ENCODE results near the gene ARSB.
"Not testable (repeated sequence)": the region's sequence is repeated elsewhere in the genome, so short reads cannot be mapped to it uniquely, and the experiment has no call there.

ARSB gene

GRCh38 chr5:78887384-78888118 is 97.6 kb downstream of the ARSB start:
- Histone ChIP-seq H3K36me3 (ENCODE audit: control insufficient read depth in 4 of 4, insufficient read depth in 4 of 4, low read length in 3 of 4) (peaks cover 0 to 7% (median 1%) of the 10 kb centered on the region in 4 experiments), H3K27me3 (replicated peaks in 2 of 5; ENCODE audit: control insufficient read depth in 4 of 5, insufficient read depth in 5 of 5, low read length in 4 of 5) (no peaks in the 10 kb centered on the region), H3K27ac (ENCODE audit: insufficient read depth in 1 of 2, low read depth in 1 of 2, low read length in 2 of 2, poor library complexity in 1 of 2, severe bottlenecking in 2 of 2) (no peak overlapping the region), H3K9me3 (ENCODE audit: control extremely low read depth in 1 of 5, control insufficient read depth in 4 of 5, insufficient read depth in 2 of 5, low read depth in 1 of 5, low read length in 4 of 5) (no peaks in the 10 kb centered on the region), H3K4me3 (ENCODE audit: control insufficient read depth in 1 of 7, extremely low read depth in 1 of 7, insufficient read depth in 4 of 7, low read depth in 2 of 7, low read length in 6 of 7) (no peak overlapping the region), H3K4me1 (ENCODE audit: control extremely low read depth in 1 of 4, control insufficient read depth in 4 of 4, insufficient read depth in 4 of 4, low read length in 3 of 4) (peaks cover 0 to 12% (median 5%) of the 10 kb centered on the region in 4 experiments)
- CTCF ChIA-PET = interaction anchor here (1.2 to 6.6 kb wide), 6 partner anchors 8 to 77 kb away, joined by 3 to 42 read pairs (median 4); no protein-coding TSS in a partner anchor
- WGBS (ENCODE audit: insufficient coverage) = 53% methylated on average over 2 of the region's 6 CpGs
- DNase-seq = peak; percentile 20 to 67 (median 46)
- POLR2A ChIA-PET = no interaction called here

- Histone ChIP-seq H3K27ac (ENCODE audit: insufficient read depth in 1 of 2, low read depth in 1 of 2, low read length in 2 of 2, poor library complexity in 1 of 2, severe bottlenecking in 2 of 2) (no peak overlapping the region), H3K36me3 (ENCODE audit: control insufficient read depth in 4 of 4, insufficient read depth in 4 of 4, low read length in 3 of 4) (peaks cover 0 to 7% (median 1%) of the 10 kb centered on the region in 4 experiments), H3K4me3 (ENCODE audit: control insufficient read depth in 1 of 7, extremely low read depth in 1 of 7, insufficient read depth in 4 of 7, low read depth in 2 of 7, low read length in 6 of 7) (no peak overlapping the region), H3K4me1 (ENCODE audit: control extremely low read depth in 1 of 4, control insufficient read depth in 4 of 4, insufficient read depth in 4 of 4, low read length in 3 of 4) (peaks cover 0 to 12% (median 5%) of the 10 kb centered on the region in 4 experiments), H3K9me3 (ENCODE audit: control extremely low read depth in 1 of 5, control insufficient read depth in 4 of 5, insufficient read depth in 2 of 5, low read depth in 1 of 5, low read length in 4 of 5) (no peaks in the 10 kb centered on the region), H3K27me3 (replicated peaks in 2 of 5; ENCODE audit: control insufficient read depth in 4 of 5, insufficient read depth in 5 of 5, low read length in 4 of 5) (no peaks in the 10 kb centered on the region)
- CTCF ChIA-PET = interaction anchor here (1.2 to 6.6 kb wide), 7 partner anchors 9 to 349 kb away, joined by 3 to 42 read pairs (median 5); no protein-coding TSS in a partner anchor
- DNase-seq = peak; percentile 19 to 48 (median 45)
- 100% methylated on average over 1 of the region's 2 CpGs for WGBS (ENCODE audit: insufficient coverage)
- POLR2A ChIA-PET = no interaction called here
Measured at GRCh38 chr5:78886341-78887230, 98.5 kb downstream of the ARSB start.

- ChIA-PET CTCF (no interaction called here), POLR2A (no interaction called here)
- no peak for DNase-seq
- Histone ChIP-seq H3K27me3 (replicated peaks in 2 of 5; ENCODE audit: control insufficient read depth in 4 of 5, insufficient read depth in 5 of 5, low read length in 4 of 5) (no peaks in the 10 kb centered on the region), H3K27ac (ENCODE audit: insufficient read depth in 1 of 2, low read depth in 1 of 2, low read length in 2 of 2, poor library complexity in 1 of 2, severe bottlenecking in 2 of 2) (no peak overlapping the region), H3K4me3 (ENCODE audit: control insufficient read depth in 1 of 7, extremely low read depth in 1 of 7, insufficient read depth in 4 of 7, low read depth in 2 of 7, low read length in 6 of 7) (no peak overlapping the region), H3K9me3 (ENCODE audit: control extremely low read depth in 1 of 5, control insufficient read depth in 4 of 5, insufficient read depth in 2 of 5, low read depth in 1 of 5, low read length in 4 of 5) (no peaks in the 10 kb centered on the region), H3K4me1 (ENCODE audit: control extremely low read depth in 1 of 4, control insufficient read depth in 4 of 4, insufficient read depth in 4 of 4, low read length in 3 of 4) (peaks cover 0 to under 1% (median 0%) of the 10 kb centered on the region in 4 experiments), H3K36me3 (ENCODE audit: control insufficient read depth in 4 of 4, insufficient read depth in 4 of 4, low read length in 3 of 4) (peaks cover 0 to 11% (median 1%) of the 10 kb centered on the region in 4 experiments)
- 82% methylated on average over 2 of the region's 3 CpGs for WGBS (ENCODE audit: insufficient coverage)
Measured at GRCh38 chr5:78881884-78882283, 103.2 kb downstream of the ARSB start.

- 98% methylated on average over 9 of the region's 10 CpGs for WGBS (ENCODE audit: insufficient coverage)
- ChIA-PET POLR2A (no interaction called here), CTCF (no interaction called here)
- Histone ChIP-seq H3K4me1 (ENCODE audit: control extremely low read depth in 1 of 4, control insufficient read depth in 4 of 4, insufficient read depth in 4 of 4, low read length in 3 of 4) (no peaks in the 10 kb centered on the region), H3K27ac (ENCODE audit: insufficient read depth in 1 of 2, low read depth in 1 of 2, low read length in 2 of 2, poor library complexity in 1 of 2, severe bottlenecking in 2 of 2) (no peak overlapping the region), H3K9me3 (ENCODE audit: control extremely low read depth in 1 of 5, control insufficient read depth in 4 of 5, insufficient read depth in 2 of 5, low read depth in 1 of 5, low read length in 4 of 5) (no peaks in the 10 kb centered on the region), H3K36me3 (ENCODE audit: control insufficient read depth in 4 of 4, insufficient read depth in 4 of 4, low read length in 3 of 4) (peaks cover 0 to 4% (median 2%) of the 10 kb centered on the region in 4 experiments), H3K27me3 (replicated peaks in 2 of 5; ENCODE audit: control insufficient read depth in 4 of 5, insufficient read depth in 5 of 5, low read length in 4 of 5) (no peaks in the 10 kb centered on the region), H3K4me3 (ENCODE audit: control insufficient read depth in 1 of 7, extremely low read depth in 1 of 7, insufficient read depth in 4 of 7, low read depth in 2 of 7, low read length in 6 of 7) (no peak overlapping the region)
- DNase-seq = no peak
Measured at GRCh38 chr5:78879516-78879915, 105.6 kb downstream of the ARSB start.

- POLR2A ChIA-PET; H3K9me3 ChIP-seq (ENCODE audit: control extremely low read depth in 1 of 5, control insufficient read depth in 4 of 5, insufficient read depth in 2 of 5, low read depth in 1 of 5, low read length in 4 of 5); DNase-seq; H3K27me3 ChIP-seq (replicated peaks in 2 of 5; ENCODE audit: control insufficient read depth in 4 of 5, insufficient read depth in 5 of 5, low read length in 4 of 5); H3K4me1 ChIP-seq (ENCODE audit: control extremely low read depth in 1 of 4, control insufficient read depth in 4 of 4, insufficient read depth in 4 of 4, low read length in 3 of 4); H3K4me3 ChIP-seq (ENCODE audit: control insufficient read depth in 1 of 7, extremely low read depth in 1 of 7, insufficient read depth in 4 of 7, low read depth in 2 of 7, low read length in 6 of 7); H3K36me3 ChIP-seq (ENCODE audit: control insufficient read depth in 4 of 4, insufficient read depth in 4 of 4, low read length in 3 of 4); H3K27ac ChIP-seq (ENCODE audit: insufficient read depth in 1 of 2, low read depth in 1 of 2, low read length in 2 of 2, poor library complexity in 1 of 2, severe bottlenecking in 2 of 2); CTCF ChIA-PET: not testable (repeated sequence)
- 100% methylated on average over 1 of the region's 2 CpGs for WGBS (ENCODE audit: insufficient coverage)
Measured at GRCh38 chr5:78866076-78866475, 119.0 kb downstream of the ARSB start.

GRCh38 chr5:78858364-78858763 is 126.7 kb downstream of the ARSB start:
- ChIA-PET CTCF (interaction anchor here (0.5 kb wide), 1 partner anchor 82 kb away, joined by 3 read pairs; no protein-coding TSS in a partner anchor), POLR2A (no interaction called here)
- peaks cover 0 to 3% (median 0%) of the 10 kb centered on the region in 4 experiments for H3K4me1 ChIP-seq (ENCODE audit: control extremely low read depth in 1 of 4, control insufficient read depth in 4 of 4, insufficient read depth in 4 of 4, low read length in 3 of 4)
- no peaks in the 10 kb centered on the region for H3K27me3 ChIP-seq (replicated peaks in 2 of 5; ENCODE audit: control insufficient read depth in 4 of 5, insufficient read depth in 5 of 5, low read length in 4 of 5)
- peaks cover 3 to 24% (median 14%) of the 10 kb centered on the region in 5 experiments for H3K9me3 ChIP-seq (ENCODE audit: control extremely low read depth in 1 of 5, control insufficient read depth in 4 of 5, insufficient read depth in 2 of 5, low read depth in 1 of 5, low read length in 4 of 5)
- H3K36me3 ChIP-seq (ENCODE audit: control insufficient read depth in 4 of 4, insufficient read depth in 4 of 4, low read length in 3 of 4) = peaks cover 0 to 14% (median 4%) of the 10 kb centered on the region in 4 experiments
- no peak for DNase-seq
- H3K4me3 ChIP-seq (ENCODE audit: control insufficient read depth in 1 of 7, extremely low read depth in 1 of 7, insufficient read depth in 4 of 7, low read depth in 2 of 7, low read length in 6 of 7) = no peak overlapping the region
- WGBS (ENCODE audit: insufficient coverage) = 100% methylated on average over 1 of the region's 1 CpG
- no peak overlapping the region for H3K27ac ChIP-seq (ENCODE audit: insufficient read depth in 1 of 2, low read depth in 1 of 2, low read length in 2 of 2, poor library complexity in 1 of 2, severe bottlenecking in 2 of 2)

Measured in common myeloid progenitor, CD34-positive (primary cell).